Measurements from ENCODE around the gene LRRC26. TPM values are rescaled to one million over a fixed set of nuclear protein-coding genes. Genes with fewer than 3 reads are reported as not detected.

The LRRC26 gene
- total and polyA plus RNA-seq, 4 donors = 0.12 to 5.2 (median 0.57) TPM

- H3K36me3 ChIP-seq (ENCODE audit: control insufficient read depth in 4 of 4, insufficient read depth in 4 of 4, low read length in 4 of 4) = no peaks in the 10 kb centered on the region
- H3K27ac ChIP-seq (ENCODE audit: low read depth in 1 of 2, low read length in 1 of 2) = no peak overlapping the region
Measured at GRCh38 chr9:137160054-137160425, 9.8 kb downstream of the LRRC26 start.

GRCh38 chr9:137159105-137160053, 10.5 kb downstream of the LRRC26 start:
- no peak overlapping the region for H3K4me3 ChIP-seq
- 35 to 41% methylated on average over 14 of the region's 14 CpGs for WGBS, 2 donors
- no peaks in the 10 kb centered on the region for H3K36me3 ChIP-seq (ENCODE audit: control insufficient read depth in 4 of 4, insufficient read depth in 4 of 4, low read length in 4 of 4)
- H3K27me3 ChIP-seq (ENCODE audit: control insufficient read depth in 3 of 3, insufficient read depth in 3 of 3, low read length in 2 of 3) = peaks cover 3 to 76% (median 40%) of the 10 kb centered on the region in 3 donors
- TF ChIP-seq CTCF (IDR thresholded peaks at IDR 0.05; ENCODE audit: control extremely low read depth, extremely low read depth) = no peak
- H3K9me3 ChIP-seq (ENCODE audit: control insufficient read depth in 4 of 4, insufficient read depth in 3 of 4, low read length in 3 of 4) = peaks cover 0 to 3% (median 0%) of the 10 kb centered on the region in 4 donors
- DNase-seq (no peak), ATAC-seq (ENCODE audit: insufficient read depth, low FRiP score) (no peak)
- H3K4me1 ChIP-seq (ENCODE audit: control insufficient read depth in 5 of 5, insufficient read depth in 5 of 5, low read length in 5 of 5) = peaks cover 0 to 7% (median 0%) of the 10 kb centered on the region in 5 donors
- no peak overlapping the region for H3K9ac ChIP-seq (ENCODE audit: insufficient read depth in 1 of 2, low read length in 2 of 2)
- no peak overlapping the region for H3K27ac ChIP-seq (ENCODE audit: low read depth in 1 of 2, low read length in 1 of 2)

More at GRCh38 chr9:137160054-137160425, 9.8 kb downstream of the LRRC26 start:
- Histone ChIP-seq H3K27me3 (ENCODE audit: control insufficient read depth in 3 of 3, insufficient read depth in 3 of 3, low read length in 2 of 3) (peaks cover 3 to 74% (median 42%) of the 10 kb centered on the region in 3 donors), H3K4me3 (no peak overlapping the region), H3K9me3 (ENCODE audit: control insufficient read depth in 4 of 4, insufficient read depth in 3 of 4, low read length in 3 of 4) (peaks cover 0 to 3% (median 0%) of the 10 kb centered on the region in 4 donors), H3K9ac (ENCODE audit: insufficient read depth in 1 of 2, low read length in 2 of 2) (no peak overlapping the region), H3K4me1 (ENCODE audit: control insufficient read depth in 5 of 5, insufficient read depth in 5 of 5, low read length in 5 of 5) (peaks cover 0 to 7% (median 0%) of the 10 kb centered on the region in 5 donors)
- WGBS, 2 donors = 63 to 75% methylated on average over 17 of the region's 17 CpGs
- no peak for TF ChIP-seq CTCF (IDR thresholded peaks at IDR 0.05; ENCODE audit: control extremely low read depth, extremely low read depth)
- DNase-seq (no peak), ATAC-seq (ENCODE audit: insufficient read depth, low FRiP score) (no peak)

- Histone ChIP-seq H3K9ac (ENCODE audit: insufficient read depth in 1 of 2, low read length in 2 of 2) (no peak overlapping the region), H3K4me3 (no peak overlapping the region), H3K36me3 (ENCODE audit: control insufficient read depth in 4 of 4, insufficient read depth in 4 of 4, low read length in 4 of 4) (no peaks in the 10 kb centered on the region), H3K27me3 (ENCODE audit: control insufficient read depth in 3 of 3, insufficient read depth in 3 of 3, low read length in 2 of 3) (peaks cover 3 to 69% (median 36%) of the 10 kb centered on the region in 3 donors), H3K27ac (ENCODE audit: low read depth in 1 of 2, low read length in 1 of 2) (no peak overlapping the region), H3K9me3 (ENCODE audit: control insufficient read depth in 4 of 4, insufficient read depth in 3 of 4, low read length in 3 of 4) (peaks cover 0 to 3% (median 0%) of the 10 kb centered on the region in 4 donors), H3K4me1 (ENCODE audit: control insufficient read depth in 5 of 5, insufficient read depth in 5 of 5, low read length in 5 of 5) (peaks cover 0 to 7% (median 0%) of the 10 kb centered on the region in 5 donors)
- DNase-seq = no peak
- WGBS, 2 donors = 25 to 29% methylated on average over 4 of the region's 4 CpGs
- no peak for TF ChIP-seq CTCF (IDR thresholded peaks at IDR 0.05; ENCODE audit: control extremely low read depth, extremely low read depth)
- no peak for ATAC-seq (ENCODE audit: insufficient read depth, low FRiP score)
Measured at GRCh38 chr9:137158625-137159024, 11.2 kb downstream of the LRRC26 start.

All from lung (tissue), 12 donors.